ENCODE measurements around the gene CHAC2. TPM values are rescaled to one million over a fixed set of nuclear protein-coding genes. Genes with fewer than 3 reads are reported as not detected.

Gene CHAC2
- total and polyA plus RNA-seq, 2 experiments from 2014 or later = 2.1 to 3.8 TPM

GRCh38 chr2:53740170-53740569, 27.4 kb upstream of the CHAC2 start:
- H3K4me3 ChIP-seq = no peak overlapping the region
- H3K36me3 ChIP-seq (replicated peaks; ENCODE audit: insufficient read depth, low read depth) = no peaks in the 10 kb centered on the region
- H3K27me3 ChIP-seq = no peaks in the 10 kb centered on the region
- DNase-seq (ENCODE audit: low spot score) = peak; percentile 19
- no peaks in the 10 kb centered on the region for H3K79me2 ChIP-seq
- H3K9me3 ChIP-seq (ENCODE audit: low read depth) = no peaks in the 10 kb centered on the region
- no peak overlapping the region for H2AFZ ChIP-seq
- no peaks in the 10 kb centered on the region for H4K20me1 ChIP-seq (ENCODE audit: insufficient read depth, poor library complexity, severe bottlenecking)
- no peaks in the 10 kb centered on the region for H3K9me2 ChIP-seq (replicated peaks; ENCODE audit: insufficient read depth)
- TF ChIP-seq CTCF (IDR thresholded peaks at IDR 0.05; ENCODE audit: poor library complexity) (peak; percentile 61), EZH2 (IDR thresholded peaks at IDR 0.05; ENCODE audit: borderline replicate concordance) (no peak)
- no peak overlapping the region for H3K4me2 ChIP-seq
- no peaks in the 10 kb centered on the region for H3K4me1 ChIP-seq (ENCODE audit: insufficient read depth)
- no peak overlapping the region for H3K27ac ChIP-seq

DNA sequence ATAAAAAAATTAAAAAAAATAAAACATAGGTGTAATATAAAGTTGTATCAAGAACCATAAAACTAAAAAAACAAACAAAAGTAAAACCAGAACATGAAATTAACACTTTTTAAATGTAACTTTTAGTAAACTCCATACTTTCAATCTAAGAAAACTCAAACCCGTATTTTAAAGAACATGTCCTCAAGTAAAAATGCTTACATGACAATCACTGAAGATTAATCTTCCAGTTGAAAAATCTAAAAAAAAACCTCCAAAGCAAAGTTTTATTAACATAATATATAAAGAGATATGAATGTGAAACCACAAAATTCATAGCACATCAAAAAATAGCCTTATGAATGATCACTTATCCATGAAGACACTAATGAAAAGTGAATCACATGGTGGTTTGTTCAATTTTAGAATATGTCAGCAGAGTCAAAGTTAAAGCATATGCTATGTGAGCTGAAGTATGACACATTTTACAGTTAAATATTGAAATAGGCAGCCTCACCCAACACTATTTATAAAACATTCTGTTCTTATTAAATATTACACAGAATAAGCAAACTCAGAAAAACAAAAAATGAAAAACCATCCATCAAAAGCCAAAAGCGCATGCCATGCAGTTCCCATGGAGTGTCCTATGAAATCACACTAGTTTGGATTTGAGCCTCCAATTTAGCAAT, 23.1 kb upstream of the CHAC2 start:
- no peaks in the 10 kb centered on the region for H3K9me3 ChIP-seq (ENCODE audit: low read depth)
- H2AFZ ChIP-seq = no peak overlapping the region
- no peak for DNase-seq (ENCODE audit: low spot score)
- H3K36me3 ChIP-seq (replicated peaks; ENCODE audit: insufficient read depth, low read depth) = no peaks in the 10 kb centered on the region
- no peaks in the 10 kb centered on the region for H3K9me2 ChIP-seq (replicated peaks; ENCODE audit: insufficient read depth)
- TF ChIP-seq EZH2 (IDR thresholded peaks at IDR 0.05; ENCODE audit: borderline replicate concordance) (no peak), EZH2phosphoT487 (IDR thresholded peaks at IDR 0.05; ENCODE audit: low read depth, severe bottlenecking, unreplicated experiment) (no peak), CTCF (IDR thresholded peaks at IDR 0.05; ENCODE audit: poor library complexity) (no peak)
- H3K79me2 ChIP-seq = no peaks in the 10 kb centered on the region
- no peak overlapping the region for H3K4me3 ChIP-seq
- no peak overlapping the region for H3K4me2 ChIP-seq
- no peaks in the 10 kb centered on the region for H3K27me3 ChIP-seq
- 99% methylated on average over 2 of the region's 2 CpGs for WGBS (ENCODE audit: low lambda C conversion rate, missing lambda C conversion rate)
- no peaks in the 10 kb centered on the region for H4K20me1 ChIP-seq (ENCODE audit: insufficient read depth, poor library complexity, severe bottlenecking)
- no peak overlapping the region for H3K27ac ChIP-seq
- H3K4me1 ChIP-seq (ENCODE audit: insufficient read depth) = no peaks in the 10 kb centered on the region

GRCh38 chr2:53750041-53750768, 17.4 kb upstream of the CHAC2 start:
- H2AFZ ChIP-seq = no peak overlapping the region
- TF ChIP-seq CTCF (IDR thresholded peaks at IDR 0.05; ENCODE audit: poor library complexity) (no peak), EZH2phosphoT487 (IDR thresholded peaks at IDR 0.05; ENCODE audit: low read depth, severe bottlenecking, unreplicated experiment) (no peak), EZH2 (IDR thresholded peaks at IDR 0.05; ENCODE audit: borderline replicate concordance) (no peak)

More at GRCh38 chr2:53750041-53750768, 17.4 kb upstream of the CHAC2 start:
- Histone ChIP-seq H4K20me1 (ENCODE audit: insufficient read depth, poor library complexity, severe bottlenecking) (no peaks in the 10 kb centered on the region), H3K4me2 (no peak overlapping the region), H3K9me3 (ENCODE audit: low read depth) (no peaks in the 10 kb centered on the region), H3K4me3 (no peak overlapping the region), H3K36me3 (replicated peaks; ENCODE audit: insufficient read depth, low read depth) (no peaks in the 10 kb centered on the region), H3K27ac (no peak overlapping the region), H3K9me2 (replicated peaks; ENCODE audit: insufficient read depth) (no peaks in the 10 kb centered on the region), H3K27me3 (no peaks in the 10 kb centered on the region), H3K4me1 (ENCODE audit: insufficient read depth) (no peaks in the 10 kb centered on the region), H3K79me2 (no peaks in the 10 kb centered on the region)
- WGBS (ENCODE audit: low lambda C conversion rate, missing lambda C conversion rate) = 88% methylated on average over 4 of the region's 4 CpGs
- DNase-seq (ENCODE audit: low spot score) = no peak

Measured in hepatocyte (in vitro differentiated cells).